IPS-15b (cell line): ENCODE measurements around the gene CCDC38.

Source experiments
- H3K27me3 ChIP-seq: one replicate; pipeline ENCODE4 v1.6.1; 2013; ENCODE audit warnings: low read length; ENCODE audit not compliant: control insufficient read depth, insufficient read depth
- H3K36me3 ChIP-seq: one replicate; pipeline ENCODE4 v1.6.1; 2013; ENCODE audit warnings: low read length; ENCODE audit not compliant: control insufficient read depth, insufficient read depth
- H3K4me1 ChIP-seq: one replicate; pipeline ENCODE4 v1.6.1; 2013; ENCODE audit warnings: mild to moderate bottlenecking, low read length; ENCODE audit not compliant: control insufficient read depth, insufficient read depth
- H3K4me3 ChIP-seq: one replicate; pipeline ENCODE4 v1.5.1; 2013; ENCODE audit warnings: low read depth, low read length
- H3K9ac ChIP-seq: one replicate; pipeline ENCODE4 v1.6.1; 2013; ENCODE audit warnings: low read depth, mild to moderate bottlenecking, low read length
- H3K9me3 ChIP-seq: one replicate; pipeline ENCODE4 v1.6.1; 2013; ENCODE audit warnings: mild to moderate bottlenecking, low read length; ENCODE audit not compliant: control insufficient read depth, insufficient read depth

CCDC38 gene

GRCh38 chr12:95956557-95957145 is 14.2 kb upstream of the CCDC38 start:
- no peak overlapping the region for H3K9ac ChIP-seq
- H3K27me3 ChIP-seq = no peaks in the 10 kb centered on the region
- H3K36me3 ChIP-seq = no peaks in the 10 kb centered on the region
- H3K4me1 ChIP-seq = peaks cover 6% of the 10 kb centered on the region
- no peak overlapping the region for H3K4me3 ChIP-seq
- no peaks in the 10 kb centered on the region for H3K9me3 ChIP-seq

DNA sequence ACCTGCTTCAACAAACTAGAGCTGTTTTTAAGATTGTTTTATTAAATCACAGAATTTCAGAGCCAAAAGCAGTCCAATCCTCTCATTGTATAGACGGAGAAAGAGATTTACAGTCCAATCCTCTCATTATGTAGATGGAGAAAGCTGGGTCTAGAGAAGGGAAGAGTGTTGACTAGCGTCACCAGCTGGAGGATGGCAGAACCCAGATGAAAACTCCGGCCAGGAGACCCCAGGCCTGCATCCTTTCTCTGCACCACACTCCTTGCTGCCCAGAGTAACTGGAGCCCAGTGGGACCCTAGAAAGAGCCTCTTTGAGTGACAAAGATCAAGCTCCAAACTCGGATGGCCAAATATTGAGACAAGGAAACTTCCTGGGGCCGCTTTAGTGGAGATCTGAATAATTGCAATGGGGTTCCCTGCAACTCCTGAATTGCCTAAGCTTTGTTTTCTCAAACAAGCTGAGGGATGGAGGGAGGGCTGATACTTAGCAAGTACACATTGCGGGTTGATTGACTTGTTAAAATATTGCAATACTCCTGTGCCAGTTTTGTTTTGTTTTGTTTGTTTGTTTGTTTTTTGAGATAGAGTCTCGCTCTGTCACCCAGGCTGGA is 13.2 kb upstream of the CCDC38 start:
- no peaks in the 10 kb centered on the region for H3K9me3 ChIP-seq
- H3K36me3 ChIP-seq = no peaks in the 10 kb centered on the region
- H3K4me1 ChIP-seq = peaks cover 6% of the 10 kb centered on the region
- no peak overlapping the region for H3K4me3 ChIP-seq
- no peaks in the 10 kb centered on the region for H3K27me3 ChIP-seq
- no peak overlapping the region for H3K9ac ChIP-seq

DNA sequence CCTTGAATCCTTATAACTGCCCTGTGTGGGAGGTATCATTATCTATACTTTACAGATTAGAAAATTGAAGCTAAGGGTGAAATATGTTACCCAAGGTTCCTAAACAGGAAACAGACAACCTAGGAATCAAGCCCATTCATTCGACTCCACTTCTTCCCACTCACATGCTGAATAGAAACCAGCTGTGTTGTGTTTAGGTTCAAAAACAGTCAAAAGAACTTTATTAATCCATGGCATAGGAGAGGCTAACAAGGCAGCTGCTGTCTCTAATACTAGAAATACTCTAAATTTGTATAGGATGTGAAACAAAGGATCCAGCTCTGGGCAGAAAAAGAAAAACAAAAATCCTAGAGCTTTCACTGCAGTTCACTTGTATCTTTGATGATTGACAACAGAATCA is 10.6 kb upstream of the CCDC38 start:
- H3K4me3 ChIP-seq = no peak overlapping the region
- no peaks in the 10 kb centered on the region for H3K9me3 ChIP-seq
- peaks cover 21% of the 10 kb centered on the region for H3K4me1 ChIP-seq
- H3K9ac ChIP-seq = no peak overlapping the region
- H3K27me3 ChIP-seq = no peaks in the 10 kb centered on the region
- no peaks in the 10 kb centered on the region for H3K36me3 ChIP-seq

DNA sequence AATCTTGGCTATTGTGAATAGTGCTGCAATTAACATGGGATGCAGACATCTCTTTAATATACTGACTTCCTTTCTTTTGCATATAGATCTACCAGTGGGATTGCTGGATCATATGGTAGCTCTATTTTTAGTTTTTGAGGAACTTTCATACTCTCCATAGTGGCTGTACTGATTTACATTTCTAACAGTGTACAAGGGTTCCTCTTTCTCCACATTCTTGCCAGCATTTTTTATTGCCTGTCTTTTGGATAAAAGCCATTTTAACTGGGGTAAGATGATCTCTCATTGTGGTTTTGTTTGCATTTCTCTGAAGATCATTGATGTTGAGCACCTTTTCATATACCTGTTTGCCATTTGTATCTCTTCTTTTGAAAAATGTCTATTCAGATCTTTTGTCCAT is 9.1 kb upstream of the CCDC38 start:
- no peaks in the 10 kb centered on the region for H3K9me3 ChIP-seq
- peaks cover 15% of the 10 kb centered on the region for H3K4me1 ChIP-seq
- no peak overlapping the region for H3K4me3 ChIP-seq
- no peaks in the 10 kb centered on the region for H3K36me3 ChIP-seq
- no peak overlapping the region for H3K9ac ChIP-seq
- no peaks in the 10 kb centered on the region for H3K27me3 ChIP-seq

DNA sequence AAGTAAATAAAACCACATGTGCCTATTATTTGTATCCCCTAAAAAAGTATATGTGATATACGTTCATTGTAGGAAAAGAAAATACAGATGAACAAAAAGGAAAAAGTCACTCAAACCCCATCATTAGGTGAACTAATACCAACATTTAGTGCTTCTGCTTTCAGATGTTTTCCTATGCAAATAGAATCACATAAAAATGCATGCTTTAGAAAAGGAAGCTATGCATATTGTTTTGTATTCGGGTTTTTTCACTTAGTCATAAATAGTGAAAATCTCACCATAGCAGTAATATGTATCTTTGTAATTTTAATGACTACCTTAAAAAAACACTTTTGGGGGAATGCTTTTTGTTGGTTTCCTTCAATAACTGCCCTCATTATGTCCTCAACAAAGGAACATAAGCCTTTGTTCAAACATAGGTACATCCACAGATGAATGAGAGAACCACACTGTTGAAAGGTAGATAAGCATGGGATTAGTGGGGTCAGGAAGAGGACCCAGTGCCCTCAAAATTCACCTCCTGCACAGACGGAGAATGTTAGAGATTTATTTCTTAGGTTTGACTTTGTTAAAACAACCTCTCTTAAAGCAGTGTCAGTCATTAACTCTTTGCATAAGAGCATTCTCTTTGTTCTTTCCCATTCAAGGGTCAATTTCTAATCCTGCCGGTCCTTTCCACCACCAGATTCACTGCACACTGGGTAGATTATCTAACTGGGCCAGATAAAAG is 7.2 kb upstream of the CCDC38 start:
- Histone ChIP-seq H3K36me3 (no peaks in the 10 kb centered on the region), H3K27me3 (no peaks in the 10 kb centered on the region), H3K4me1 (peaks cover 15% of the 10 kb centered on the region), H3K4me3 (no peak overlapping the region), H3K9ac (no peak overlapping the region), H3K9me3 (no peaks in the 10 kb centered on the region)

DNA sequence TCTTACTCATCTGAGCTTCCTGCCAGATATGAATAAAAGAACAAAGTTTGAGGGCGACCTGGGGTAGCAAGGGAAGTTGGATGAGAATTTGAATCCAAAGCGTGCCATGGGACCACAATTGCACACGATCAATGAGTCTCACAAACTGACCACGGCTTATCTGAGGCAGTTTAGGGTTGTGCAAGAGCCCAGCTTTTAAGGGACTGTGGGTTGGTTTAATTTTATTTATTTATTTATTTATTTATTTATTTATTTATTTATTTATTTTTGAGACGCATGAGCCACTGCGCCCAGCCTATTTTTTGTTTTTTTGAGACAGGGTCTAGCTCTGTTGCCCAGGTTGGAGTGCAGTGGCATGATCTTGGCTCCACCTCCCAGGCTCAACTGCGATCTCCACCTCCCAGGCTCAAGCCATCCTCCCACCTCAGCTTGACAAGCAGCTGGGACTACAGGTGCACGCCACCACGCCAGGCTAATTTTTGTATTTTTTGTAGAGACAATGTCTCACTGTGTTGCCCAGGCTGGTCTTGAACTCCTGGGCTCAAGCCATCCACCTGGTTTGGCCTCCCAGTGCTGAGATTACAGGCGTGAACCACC is 1.8 kb upstream of the CCDC38 start:
- peak overlapping the region; percentile 89 for H3K4me3 ChIP-seq
- peaks cover 8% of the 10 kb centered on the region for H3K27me3 ChIP-seq
- H3K36me3 ChIP-seq = no peaks in the 10 kb centered on the region
- H3K9ac ChIP-seq = no peak overlapping the region
- H3K9me3 ChIP-seq = no peaks in the 10 kb centered on the region
- H3K4me1 ChIP-seq = peaks cover 2% of the 10 kb centered on the region

- Histone ChIP-seq H3K27me3 (peaks cover 8% of the 10 kb centered on the region), H3K4me1 (no peaks in the 10 kb centered on the region), H3K4me3 (peak within 1 kb of the TSS; percentile 89), H3K9me3 (no peaks in the 10 kb centered on the region), H3K9ac (peak within 1 kb of the TSS; percentile 66), H3K36me3 (no peaks in the 10 kb centered on the region)
These were observed 972 bp upstream of the CCDC38 start, which contains the start of gene AMDHD1 for GRCh38 chr12:95943330-95943842. AMDHD1 (plus strand) TSS chr12:95943331; CDS start chr12:95943399, 68 bp downstream.

DNA sequence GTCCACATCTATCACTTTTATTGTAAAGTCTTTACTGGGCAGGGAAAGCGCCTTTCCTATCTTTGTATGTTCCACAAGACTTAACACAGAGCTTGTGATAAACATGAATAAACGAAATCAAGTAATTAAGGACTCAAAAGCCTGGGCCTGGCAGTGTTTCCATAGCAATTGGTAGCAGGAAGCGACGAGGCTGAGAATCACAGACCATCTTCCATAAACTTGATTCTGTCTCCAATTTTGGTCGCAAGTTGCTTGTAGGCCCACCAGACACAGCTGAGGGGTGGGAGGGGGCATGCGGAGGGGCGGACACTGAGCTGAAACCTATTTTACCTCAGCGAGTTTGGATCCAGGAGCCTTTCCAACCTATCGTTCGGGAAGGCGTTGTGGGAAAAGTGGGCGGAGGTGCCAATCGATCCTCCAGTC is 302 bp downstream of the CCDC38 start:
- H3K36me3 ChIP-seq = no peaks in the 10 kb centered on the region
- peaks cover 8% of the 10 kb centered on the region for H3K27me3 ChIP-seq
- no peaks in the 10 kb centered on the region for H3K4me1 ChIP-seq
- no peaks in the 10 kb centered on the region for H3K9me3 ChIP-seq
- no peak overlapping the region for H3K9ac ChIP-seq
- H3K4me3 ChIP-seq = peak overlapping the region; percentile 89

- no peaks in the 10 kb centered on the region for H3K4me1 ChIP-seq
These were observed 1.9 kb downstream of the CCDC38 start for GRCh38 chr12:95940514-95940913.

DNA sequence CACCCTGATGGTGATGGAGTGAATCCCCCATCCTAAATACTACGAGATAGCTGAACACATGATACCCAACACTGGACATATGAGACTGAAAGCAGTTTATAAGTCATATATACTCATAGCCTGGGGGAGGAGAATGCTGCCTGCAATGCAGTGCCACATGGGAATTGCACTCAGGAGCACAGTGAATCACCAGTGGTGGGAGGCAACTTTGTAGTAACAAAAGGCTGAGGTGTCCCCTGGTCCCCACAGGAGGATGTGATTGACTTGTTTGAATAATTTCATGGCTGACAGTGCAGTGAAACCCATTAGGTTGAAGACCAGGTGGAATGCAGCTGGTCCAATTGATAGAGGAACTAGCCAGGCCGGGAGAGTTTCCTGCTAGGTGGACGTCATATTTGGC is 20.2 kb downstream of the CCDC38 start:
- Histone ChIP-seq H3K36me3 (no peaks in the 10 kb centered on the region), H3K4me1 (no peaks in the 10 kb centered on the region), H3K9me3 (no peaks in the 10 kb centered on the region), H3K4me3 (no peak overlapping the region), H3K9ac (no peak overlapping the region), H3K27me3 (no peaks in the 10 kb centered on the region)

More at GRCh38 chr12:95940514-95940913, 1.9 kb downstream of the CCDC38 start:
- no peak overlapping the region for H3K9ac ChIP-seq
- H3K36me3 ChIP-seq = no peaks in the 10 kb centered on the region
- H3K9me3 ChIP-seq = no peaks in the 10 kb centered on the region
- no peak overlapping the region for H3K4me3 ChIP-seq
- H3K27me3 ChIP-seq = peaks cover 8% of the 10 kb centered on the region

- Histone ChIP-seq H3K4me3 (no peak overlapping the region), H3K9me3 (no peaks in the 10 kb centered on the region)
These were observed 23.3 kb downstream of the CCDC38 start for GRCh38 chr12:95919110-95919509.

More at GRCh38 chr12:95919110-95919509, 23.3 kb downstream of the CCDC38 start:
- no peaks in the 10 kb centered on the region for H3K27me3 ChIP-seq
- H3K36me3 ChIP-seq = no peaks in the 10 kb centered on the region
- no peak overlapping the region for H3K9ac ChIP-seq
- no peaks in the 10 kb centered on the region for H3K4me1 ChIP-seq
